HG03135 (cell line): ENCODE results near the gene LUC7L3.
A peak's percentile ranks its signal among the peaks of the same experiment; 100 is the strongest.

Experiments
- ATAC-seq: cut with Tn5 transposase; IDR thresholded peaks from one replicate; pipeline ENCODE4 v1.9.1; 2021; ENCODE audit warnings: mild to moderate bottlenecking, moderate library complexity; ENCODE audit not compliant: unreplicated experiment

The LUC7L3 gene

GRCh38 chr17:50749245-50749644 is 29.8 kb downstream of the LUC7L3 start:
- no peak for ATAC-seq

GRCh38 chr17:50754521-50754920 is 35.1 kb downstream of the LUC7L3 start:
- no peak for ATAC-seq

DNA sequence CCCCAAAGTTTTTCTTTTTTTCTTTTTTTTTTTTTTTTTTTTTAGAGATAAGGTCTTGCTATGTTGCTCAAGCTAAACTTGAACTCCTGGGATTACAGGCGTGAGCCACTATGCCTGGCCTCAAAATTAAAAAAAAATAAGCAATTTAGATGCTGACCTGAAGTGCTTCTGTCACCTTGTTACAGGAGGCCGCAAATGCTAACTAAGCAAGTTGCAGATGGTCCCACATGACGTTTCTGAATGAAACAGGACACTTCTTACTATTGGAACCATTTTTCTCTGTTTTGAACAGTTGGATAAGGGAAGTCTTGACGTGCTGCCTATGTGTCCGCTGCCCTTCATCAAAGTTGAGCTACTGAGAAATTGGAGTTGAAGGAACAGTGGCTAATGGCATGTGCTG is 39.1 kb downstream of the LUC7L3 start:
- ATAC-seq: no peak

- no peak for ATAC-seq
Measured at GRCh38 chr17:50758989-50759544, 39.7 kb downstream of the LUC7L3 start.

- no peak for ATAC-seq
Measured at GRCh38 chr17:50762177-50762576, 42.8 kb downstream of the LUC7L3 start.

GRCh38 chr17:50763716-50764475 is 44.5 kb downstream of the LUC7L3 start:
- ATAC-seq: no peak

DNA sequence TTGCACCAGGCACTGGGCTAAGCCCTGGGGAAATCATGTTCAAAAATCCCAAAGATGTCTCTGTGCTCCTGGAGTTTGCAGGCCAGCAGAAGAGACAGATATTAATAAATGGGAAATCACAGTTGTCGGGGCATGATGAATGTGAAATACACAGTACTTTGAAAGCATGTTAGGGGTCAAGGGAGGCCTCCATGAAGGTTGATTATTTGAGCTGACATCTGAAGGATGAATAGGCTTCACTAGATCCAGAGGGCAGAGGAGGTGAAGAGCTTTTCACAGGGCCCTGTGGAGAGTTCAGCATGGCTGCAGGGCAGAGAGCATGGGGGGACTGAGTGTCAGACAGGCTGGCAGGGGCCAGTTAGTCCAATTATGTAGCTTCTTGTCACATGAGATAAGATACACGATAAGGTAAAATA is 45.3 kb downstream of the LUC7L3 start:
- ATAC-seq: no peak

DNA sequence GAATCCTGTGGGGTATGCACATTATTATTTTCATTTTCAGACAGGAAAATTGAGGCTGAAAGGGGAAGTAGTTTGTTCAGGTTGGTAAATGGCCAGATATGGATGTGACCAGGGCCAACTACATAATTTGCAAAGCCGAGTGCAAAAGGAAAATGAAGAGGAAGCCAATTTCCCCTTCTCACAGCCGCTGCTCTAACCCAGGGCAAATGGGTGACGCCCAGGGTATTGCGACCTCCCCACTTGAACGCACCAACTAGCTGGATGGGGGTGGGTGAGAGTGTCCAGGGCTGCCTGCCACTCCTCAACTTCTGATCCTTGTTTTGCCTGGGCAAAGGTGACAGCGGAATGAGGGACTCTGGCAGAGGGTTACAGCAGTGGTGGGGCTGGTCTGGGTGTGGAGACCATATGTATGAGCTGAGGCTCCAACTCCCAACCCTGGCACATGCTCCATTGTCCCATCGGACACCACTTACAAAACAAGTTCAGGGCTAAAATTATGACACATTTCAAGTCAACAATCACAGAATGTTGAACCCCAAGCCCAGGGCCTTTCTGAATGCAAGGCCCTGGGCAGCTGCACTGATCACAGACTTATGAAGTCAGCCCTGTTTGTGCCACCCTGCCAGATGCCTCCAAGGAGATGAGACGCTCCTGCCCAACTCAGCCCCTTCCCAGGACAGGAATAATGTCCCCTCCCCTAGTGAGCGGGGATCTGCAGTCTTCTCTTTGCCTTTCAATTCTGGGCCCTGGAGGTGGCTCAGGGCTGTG is 46.2 kb downstream of the LUC7L3 start:
- ATAC-seq: no peak

DNA sequence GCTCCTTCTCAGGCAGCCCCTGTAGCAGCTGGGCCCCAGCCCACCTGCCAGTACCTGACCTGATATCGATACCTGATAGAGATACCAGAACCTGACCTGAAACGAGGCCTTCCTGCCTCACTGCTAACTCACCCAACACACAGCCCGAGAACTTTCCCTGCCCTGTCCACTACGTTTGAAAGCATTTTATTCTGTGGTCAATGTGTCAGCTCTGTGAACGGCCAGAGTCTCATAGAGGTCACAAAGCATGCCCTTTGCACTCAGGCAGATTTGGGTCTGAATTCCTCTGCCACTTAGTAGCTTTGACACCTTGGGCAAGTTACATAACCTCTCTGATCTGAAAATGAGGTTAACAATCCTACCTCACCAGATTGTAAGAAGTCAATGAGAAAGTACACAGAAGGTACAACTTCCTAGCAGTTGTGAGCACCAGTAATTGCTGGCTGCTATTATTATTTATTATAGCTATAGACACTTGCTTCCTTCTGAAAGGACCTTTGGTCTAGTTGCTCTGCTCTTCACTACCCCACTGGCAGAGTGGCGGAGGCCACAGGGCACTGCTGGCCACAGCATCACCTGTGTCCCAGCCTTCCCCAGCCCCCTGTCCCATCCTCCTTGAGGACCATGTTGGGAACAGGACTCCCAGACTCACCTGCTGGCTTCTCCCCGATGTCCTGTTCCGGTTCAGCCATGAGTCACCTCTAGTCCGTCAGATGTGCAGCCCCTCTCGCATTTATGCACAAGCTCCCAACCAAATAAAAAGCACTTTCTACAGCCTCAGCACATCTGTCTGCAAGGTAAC is 47.0 kb downstream of the LUC7L3 start:
- no peak for ATAC-seq

DNA sequence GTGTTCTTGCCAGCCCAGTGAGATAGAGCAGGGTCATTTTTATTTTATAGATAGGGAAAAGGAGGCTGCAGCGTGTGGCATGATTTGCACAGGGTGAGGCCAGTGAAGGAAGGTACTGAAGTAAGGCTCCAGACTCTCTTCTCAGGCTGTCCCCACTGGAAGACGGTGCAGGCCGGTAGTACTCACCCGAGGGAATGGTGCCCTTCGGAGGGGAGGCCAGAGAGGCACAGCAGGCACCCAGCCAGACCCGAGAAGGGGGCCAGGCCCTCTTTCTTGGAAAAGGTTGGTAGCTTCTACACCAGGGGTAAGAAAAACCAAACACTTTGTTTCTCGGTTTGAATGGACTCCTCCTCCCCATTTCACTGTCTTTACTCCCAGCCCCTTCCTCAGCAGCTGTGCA is 47.6 kb downstream of the LUC7L3 start:
- ATAC-seq: no peak

DNA sequence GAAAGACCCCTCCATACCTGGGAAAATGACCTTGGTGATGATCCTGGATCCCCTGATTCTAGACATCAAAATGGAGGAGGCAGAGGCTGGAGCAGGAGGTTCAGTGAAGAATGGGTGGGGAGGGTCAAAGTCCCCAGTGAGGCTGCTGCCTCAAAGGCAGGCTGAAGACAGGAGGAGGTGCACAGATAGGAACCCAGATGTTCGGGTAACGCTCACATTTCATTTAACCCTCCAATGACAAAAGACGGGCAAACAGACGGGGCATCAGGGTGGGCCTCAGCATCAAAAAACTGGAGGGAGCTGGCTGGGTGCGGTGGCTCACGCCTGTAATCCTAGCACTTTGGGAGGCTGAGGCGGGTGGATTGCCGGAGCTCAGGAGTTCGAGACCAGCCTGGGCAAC is 48.0 kb downstream of the LUC7L3 start, which contains the start of gene ANKRD40CL:
Gene ANKRD40CL, minus strand, starts transcription at position 73 of the 400 bp plus-strand sequence. CDS start 605 bp downstream, outside the sequence.
- no peak for ATAC-seq

DNA sequence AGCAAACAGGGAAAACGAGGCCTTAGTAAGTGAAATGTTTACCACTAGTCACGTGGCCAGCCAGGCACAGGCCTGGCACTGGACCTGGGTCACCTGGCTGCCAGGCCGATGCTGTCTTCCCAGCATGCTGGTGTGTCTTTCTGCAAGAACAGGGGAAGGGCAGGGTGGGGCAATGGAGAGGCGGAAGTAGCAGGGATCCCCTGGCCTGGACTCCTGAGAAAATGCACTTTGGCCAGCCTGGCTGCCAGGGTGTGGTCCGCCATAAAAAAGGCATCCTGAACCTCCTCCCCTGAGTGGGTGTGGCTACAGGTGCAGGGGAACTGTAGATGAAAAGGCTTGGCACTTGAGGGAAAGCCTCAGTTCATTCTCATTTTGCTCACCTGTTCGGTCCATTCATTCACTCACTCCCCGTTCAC is 49.0 kb downstream of the LUC7L3 start:
- ATAC-seq: no peak

- no peak for ATAC-seq
Measured at GRCh38 chr17:50769884-50770283, 50.5 kb downstream of the LUC7L3 start.

DNA sequence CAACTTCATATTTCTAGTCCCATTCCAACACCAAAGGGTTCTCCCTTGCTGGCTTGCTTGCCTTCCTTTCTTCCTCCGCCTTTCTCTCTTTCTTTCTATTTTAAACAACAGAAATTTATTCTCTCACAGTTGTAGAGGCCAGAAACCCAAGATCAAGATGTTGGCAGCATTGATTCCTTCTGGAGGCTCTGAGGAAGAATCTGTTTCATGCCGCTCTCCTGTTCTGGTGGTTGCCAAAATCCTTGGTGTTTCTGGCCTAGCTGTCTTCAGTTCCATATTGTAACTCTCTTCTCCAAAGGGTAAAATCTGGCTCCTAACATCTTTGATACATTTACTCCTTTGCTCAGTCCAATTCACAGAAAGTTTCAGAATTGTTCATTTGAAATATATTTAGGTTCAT is 50.9 kb downstream of the LUC7L3 start:
- no peak for ATAC-seq

DNA sequence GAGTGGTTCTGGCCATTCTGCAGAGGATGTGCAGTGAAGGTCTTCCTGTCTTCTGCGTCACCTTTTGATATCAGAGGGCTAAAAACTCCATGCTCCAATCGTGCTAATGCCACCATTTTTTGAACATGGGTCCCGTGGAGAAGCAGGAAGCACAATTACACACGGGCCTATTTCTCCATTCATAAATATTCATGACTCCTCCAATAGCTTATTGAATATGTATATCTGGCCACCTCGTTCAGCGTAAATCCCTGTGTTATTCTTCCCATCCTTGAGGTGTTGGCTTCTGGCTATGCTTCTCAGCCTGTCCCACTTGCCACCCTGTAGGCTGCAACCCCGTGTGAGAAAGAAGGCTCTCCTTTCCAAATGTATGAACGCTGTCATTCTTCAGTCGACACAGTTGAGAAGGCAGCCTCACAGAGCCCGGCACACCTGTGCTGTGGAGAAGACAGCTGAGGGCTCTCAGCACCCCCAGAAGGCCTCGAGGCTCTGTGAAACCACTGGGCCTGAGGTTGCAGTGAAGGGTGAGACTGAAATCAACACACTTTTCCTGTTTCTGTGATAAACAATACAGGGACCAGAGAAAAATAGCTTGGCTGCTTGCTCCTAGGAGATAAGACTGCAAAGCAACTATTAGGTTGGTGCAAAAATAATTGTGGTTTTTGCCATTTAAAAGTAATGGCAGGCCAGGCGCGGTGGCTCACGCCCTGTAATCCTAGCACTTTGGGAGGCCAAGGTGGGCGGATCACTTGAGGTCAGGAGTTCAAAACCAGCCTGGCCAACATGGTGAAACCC is 52.8 kb downstream of the LUC7L3 start:
- ATAC-seq: peak; percentile 91

DNA sequence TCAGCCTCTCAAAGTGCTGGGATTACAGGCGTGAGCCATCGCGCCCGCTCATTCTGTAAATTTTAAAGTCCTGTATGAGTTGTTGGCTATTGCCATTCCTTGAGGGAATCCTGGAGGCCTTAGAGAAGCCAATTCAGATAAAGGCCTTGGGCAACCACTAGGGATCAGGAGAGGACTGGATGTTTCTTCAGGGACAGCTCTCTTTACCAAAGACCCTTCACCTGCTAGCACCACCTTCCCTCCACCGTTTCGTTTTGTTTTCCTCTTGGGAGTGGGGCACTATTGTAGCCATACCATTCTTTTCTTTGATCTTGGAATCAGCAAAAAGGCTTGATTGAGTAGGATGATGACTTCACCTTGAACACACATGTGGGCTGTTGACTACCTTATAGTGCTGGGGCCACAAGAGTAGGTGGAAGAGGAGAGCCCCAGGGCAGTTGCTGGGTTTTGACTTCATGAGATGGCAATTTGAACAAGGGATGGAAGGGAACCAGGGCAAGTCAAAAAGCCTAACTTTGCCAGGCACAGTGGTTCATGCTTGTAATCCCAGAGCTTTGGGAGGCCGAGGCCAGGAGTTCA is 54.9 kb downstream of the LUC7L3 start:
- ATAC-seq: no peak

DNA sequence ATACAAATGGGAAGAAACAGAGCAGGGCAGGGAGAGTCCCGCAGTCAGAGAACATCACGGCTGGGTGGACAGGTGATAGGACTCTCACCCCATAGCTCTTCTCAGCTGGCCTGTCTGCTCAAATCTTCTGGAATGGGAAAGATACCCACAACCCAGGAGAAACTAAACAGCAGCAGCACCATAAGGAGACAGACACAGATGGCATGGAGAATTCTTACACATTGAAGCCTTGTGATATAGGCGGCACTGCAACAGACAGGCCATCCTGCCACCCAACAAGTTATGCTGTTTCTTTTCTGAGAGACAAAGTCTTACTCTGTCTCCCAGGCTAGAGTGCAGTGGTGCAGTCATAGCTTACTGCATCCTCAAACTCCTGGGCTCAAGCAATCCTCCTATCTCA is 56.5 kb downstream of the LUC7L3 start:
- no peak for ATAC-seq

- ATAC-seq: no peak
Measured at GRCh38 chr17:50778471-50778870, 59.1 kb downstream of the LUC7L3 start.

GRCh38 chr17:50778988-50779387 is 59.6 kb downstream of the LUC7L3 start:
- no peak for ATAC-seq
